Measurements from ENCODE around the gene FBXL19. TPM values are rescaled to one million over a fixed set of nuclear protein-coding genes. Genes with fewer than 3 reads are reported as not detected.

FBXL19 gene
- total and polyA plus RNA-seq, 9 of the 15 experiments (the other 6 are each of a cell fraction or from before 2014, with no cell fraction given) = 0.13 to 48.0 (median 13.5) TPM; not detected in 1

- TF ChIP-seq L3MBTL2 (IDR thresholded peaks at IDR 0.05) = peak; percentile 65; the same call in 1 of the 2 replicates
- peak; percentile 78; the same call in 1 of the 2 replicates for TF ChIP-seq ZNF197 (CRISPR knock-in tag; IDR thresholded peaks at IDR 0.05; ENCODE audit: low read depth)
- TF ChIP-seq CEBPB (tag; IDR thresholded peaks at IDR 0.05) = peak; percentile 67
- TF ChIP-seq RBM39 (optimal IDR thresholded peaks at IDR 0.05; ENCODE audit: low read depth, low read length) = no peak
- TF ChIP-seq TGIF2 (CRISPR knock-in tag; IDR thresholded peaks at IDR 0.05) = no peak
- TF ChIP-seq PRPF4 (IDR thresholded peaks at IDR 0.05; ENCODE audit: insufficient read depth, low read depth, low read length, poor library complexity, severe bottlenecking) = no peak
- TF ChIP-seq ZNF224 (CRISPR knock-in tag; IDR thresholded peaks at IDR 0.05) = no peak
- no peak for TF ChIP-seq BRD4 (IDR thresholded peaks at IDR 0.05)
- TF ChIP-seq BACH1 (tag; IDR thresholded peaks at IDR 0.05) = no peak
- peak; percentile 94 for TF ChIP-seq POLR2AphosphoS2 (IDR thresholded peaks at IDR 0.05; ENCODE audit: low read length)
- no peak for TF ChIP-seq SP2 (IDR thresholded peaks at IDR 0.05; ENCODE audit: extremely low read depth, low read depth, low read length, poor library complexity, severe bottlenecking)
- TF ChIP-seq GATAD2A (IDR thresholded peaks at IDR 0.05) = peak; percentile 95
- peak; percentile 65; the same call in 1 of the 2 replicates for TF ChIP-seq ZNF740 (CRISPR knock-in tag; IDR thresholded peaks at IDR 0.05)
- TF ChIP-seq ZNF740 (tag; IDR thresholded peaks at IDR 0.05) = no peak
- peak; percentile 88 for TF ChIP-seq PML (IDR thresholded peaks at IDR 0.05; ENCODE audit: low read length)
- TF ChIP-seq ETV6 (IDR thresholded peaks at IDR 0.05; ENCODE audit: borderline replicate concordance in 1 of 2, low read depth in 2 of 2, low read length in 1 of 2) = no peak
- no peak for TF ChIP-seq ETV6 (CRISPR knock-in tag; IDR thresholded peaks at IDR 0.05; ENCODE audit: borderline replicate concordance)
- no peak for TF ChIP-seq ESRRB (CRISPR knock-in tag; IDR thresholded peaks at IDR 0.05; ENCODE audit: borderline replicate concordance)
- TF ChIP-seq SMARCA4 (IDR thresholded peaks at IDR 0.05) = peak; percentile 87
- peak; percentile 85 for TF ChIP-seq CCNT2 (IDR thresholded peaks at IDR 0.05; ENCODE audit: borderline replicate concordance, extremely low read depth, insufficient read length, low read depth, low read length)
- TF ChIP-seq MYNN (IDR thresholded peaks at IDR 0.05) = peak; percentile 56; the same call in 1 of the 2 replicates
- no peak for TF ChIP-seq MYNN (CRISPR knock-in tag; IDR thresholded peaks at IDR 0.05)
- no peak for TF ChIP-seq FOXK1 (CRISPR knock-in tag; IDR thresholded peaks at IDR 0.05; ENCODE audit: borderline replicate concordance)
These were observed 26.5 kb downstream of the FBXL19 start (continued) for GRCh38 chr16:30949650-30950515.

All from K562 (cell line).